CD4-positive, alpha-beta T cell treated with Interferon gamma for 1 hour (primary cell): Measurements from ENCODE around the gene CYP4F12.
"Not testable (repeated sequence)": the region's sequence is repeated elsewhere in the genome, so short reads cannot be mapped to it uniquely, and the experiment has no call there.

Experiments
- DNase-seq: peaks from one replicate; pipeline ENCODE4 v3.0.0-alpha.2; 2020

The CYP4F12 gene

GRCh38 chr19:15672580-15673175 is at the start of gene CYP4F12:
Gene CYP4F12 (plus strand): TSS chr19:15673087. CDS start chr19:15673530, 443 bp downstream.
- no peak for DNase-seq

GRCh38 chr19:15623711-15624318 is 49.1 kb upstream of the CYP4F12 start:
- no peak for DNase-seq

GRCh38 chr19:15628236-15629002 is 44.5 kb upstream of the CYP4F12 start:
- no peak for DNase-seq

GRCh38 chr19:15629003-15629880 is 43.6 kb upstream of the CYP4F12 start:
- peak; percentile 76 for DNase-seq

GRCh38 chr19:15631817-15632216 is 41.1 kb upstream of the CYP4F12 start:
- peak; percentile 6 for DNase-seq

GRCh38 chr19:15633082-15633835 is 39.6 kb upstream of the CYP4F12 start:
- DNase-seq: no peak

- no peak for DNase-seq
Measured at GRCh38 chr19:15634105-15634504, 38.8 kb upstream of the CYP4F12 start.

GRCh38 chr19:15635016-15635805 is 37.7 kb upstream of the CYP4F12 start:
- DNase-seq: no peak

- DNase-seq: no peak
Measured at GRCh38 chr19:15636026-15636425, 36.9 kb upstream of the CYP4F12 start.

GRCh38 chr19:15639596-15639995 is 33.3 kb upstream of the CYP4F12 start:
- DNase-seq: no peak

- DNase-seq: peak; percentile 11
Measured at GRCh38 chr19:15640294-15640903, 32.5 kb upstream of the CYP4F12 start, which contains the start of gene CYP4F3. Gene CYP4F3 (plus strand): TSS chr19:15640897. CDS start chr19:15641416, 519 bp downstream.

GRCh38 chr19:15640904-15641597 is 31.8 kb upstream of the CYP4F12 start:
- DNase-seq: no peak

GRCh38 chr19:15641901-15642491 is 30.9 kb upstream of the CYP4F12 start:
- peak; percentile 6 for DNase-seq

- no peak for DNase-seq
Measured at GRCh38 chr19:15642807-15643206, 30.1 kb upstream of the CYP4F12 start.

GRCh38 chr19:15643387-15643786 is 29.5 kb upstream of the CYP4F12 start:
- DNase-seq: no peak

GRCh38 chr19:15644066-15644741 is 28.7 kb upstream of the CYP4F12 start:
- DNase-seq: no peak

- no peak for DNase-seq
Measured at GRCh38 chr19:15644816-15645215, 28.1 kb upstream of the CYP4F12 start.

- no peak for DNase-seq
Measured at GRCh38 chr19:15649526-15649925, 23.4 kb upstream of the CYP4F12 start.

GRCh38 chr19:15650123-15650522 is 22.8 kb upstream of the CYP4F12 start:
- DNase-seq: not testable (repeated sequence)
